ENCODE data around the gene SCFD2.
"Not testable (repeated sequence)": the region's sequence is repeated elsewhere in the genome, so short reads cannot be mapped to it uniquely, and the experiment has no call there.

SCFD2 gene

DNA sequence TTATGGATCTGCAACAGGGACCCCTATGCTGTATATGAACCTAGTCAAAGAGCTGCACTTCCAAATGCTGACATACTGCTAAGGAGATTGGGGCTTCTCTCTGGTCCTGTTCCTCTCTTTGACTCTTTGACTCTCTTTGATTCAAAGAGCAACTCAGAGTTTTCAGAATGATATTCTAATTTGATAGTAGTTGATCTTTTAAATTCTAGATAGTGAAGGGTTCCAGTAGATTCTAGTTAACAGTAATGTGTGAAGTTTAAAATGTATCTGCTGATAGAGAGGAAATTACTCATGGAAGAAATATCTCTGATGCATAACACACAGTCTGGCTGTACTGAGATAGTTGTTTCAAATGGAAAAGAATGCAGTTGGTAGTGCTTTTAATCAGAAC is 264.7 kb downstream of the SCFD2 start:
- DNase-seq (ENCODE audit: low spot score), result no peak

DNA sequence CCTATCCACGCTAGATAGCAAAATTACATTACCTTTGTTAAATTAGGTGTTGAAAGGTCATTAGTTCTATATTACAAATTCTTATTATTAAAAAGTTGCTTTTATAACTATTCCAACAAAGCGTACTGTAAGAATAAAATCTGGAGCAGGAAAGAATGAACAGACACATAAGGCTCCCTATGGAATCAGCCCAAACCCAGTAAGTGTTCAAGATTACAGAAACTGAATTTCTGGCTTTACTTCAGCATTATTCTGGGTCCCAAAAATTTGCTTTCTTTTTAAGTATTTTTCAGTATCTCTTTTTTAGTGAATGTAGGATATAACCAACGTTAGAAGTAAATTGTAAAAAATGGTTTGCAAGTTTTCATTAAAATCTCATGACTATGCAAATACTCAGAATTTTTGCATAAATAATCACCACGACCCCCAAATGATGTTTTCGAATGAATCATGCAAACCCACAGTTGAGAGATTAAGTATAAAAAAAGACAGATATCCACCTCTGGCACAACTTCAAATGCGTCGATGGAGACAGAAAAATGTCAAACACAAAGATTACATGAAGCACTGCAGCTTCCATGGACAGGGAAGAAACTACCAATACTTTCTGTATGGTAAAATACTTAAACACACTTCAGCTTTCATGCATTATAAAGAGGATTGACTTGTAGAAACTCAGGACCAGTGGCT is 265.2 kb downstream of the SCFD2 start:
- DNase-seq (ENCODE audit: low spot score), result no peak

DNA sequence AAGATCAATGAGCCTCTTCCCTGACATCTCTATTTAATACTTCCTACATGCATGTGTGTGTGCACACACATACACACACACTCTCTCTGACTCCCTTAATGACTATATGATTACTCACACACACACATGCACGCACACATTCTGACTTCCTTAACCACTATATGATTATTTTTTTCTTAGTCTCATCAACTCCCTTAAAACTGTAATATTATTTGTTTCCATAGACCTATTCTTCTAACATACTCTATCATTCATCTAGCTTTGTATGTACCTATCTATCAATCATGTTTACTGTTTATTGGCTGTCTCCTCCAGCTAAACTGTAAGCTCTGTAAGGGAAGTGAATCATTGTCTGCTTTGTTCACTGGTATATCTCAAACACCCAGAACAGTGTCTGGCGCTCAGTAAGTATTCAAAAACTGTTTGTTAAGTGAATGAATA is 267.2 kb downstream of the SCFD2 start:
- no peak for DNase-seq (ENCODE audit: low spot score)

DNA sequence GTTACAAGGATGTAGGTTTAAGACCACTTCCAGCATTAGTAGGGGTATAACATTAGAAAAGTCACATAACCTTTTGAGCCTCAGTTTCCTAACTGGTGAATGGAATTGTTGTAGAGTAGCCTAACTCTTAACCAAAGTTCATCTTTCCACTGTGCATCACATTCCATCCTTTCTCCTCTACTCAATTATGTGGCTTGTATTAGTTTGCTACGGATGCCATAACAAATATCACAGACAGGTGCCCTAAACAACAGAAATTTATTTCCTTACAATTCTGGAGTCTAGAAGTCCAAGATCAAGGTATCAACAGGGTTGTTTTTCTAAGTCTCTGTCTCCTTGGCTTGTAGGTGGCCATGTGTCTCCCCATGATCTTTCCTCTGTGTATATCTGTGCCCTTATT is 271.8 kb downstream of the SCFD2 start:
- no peak for DNase-seq (ENCODE audit: low spot score)

DNA sequence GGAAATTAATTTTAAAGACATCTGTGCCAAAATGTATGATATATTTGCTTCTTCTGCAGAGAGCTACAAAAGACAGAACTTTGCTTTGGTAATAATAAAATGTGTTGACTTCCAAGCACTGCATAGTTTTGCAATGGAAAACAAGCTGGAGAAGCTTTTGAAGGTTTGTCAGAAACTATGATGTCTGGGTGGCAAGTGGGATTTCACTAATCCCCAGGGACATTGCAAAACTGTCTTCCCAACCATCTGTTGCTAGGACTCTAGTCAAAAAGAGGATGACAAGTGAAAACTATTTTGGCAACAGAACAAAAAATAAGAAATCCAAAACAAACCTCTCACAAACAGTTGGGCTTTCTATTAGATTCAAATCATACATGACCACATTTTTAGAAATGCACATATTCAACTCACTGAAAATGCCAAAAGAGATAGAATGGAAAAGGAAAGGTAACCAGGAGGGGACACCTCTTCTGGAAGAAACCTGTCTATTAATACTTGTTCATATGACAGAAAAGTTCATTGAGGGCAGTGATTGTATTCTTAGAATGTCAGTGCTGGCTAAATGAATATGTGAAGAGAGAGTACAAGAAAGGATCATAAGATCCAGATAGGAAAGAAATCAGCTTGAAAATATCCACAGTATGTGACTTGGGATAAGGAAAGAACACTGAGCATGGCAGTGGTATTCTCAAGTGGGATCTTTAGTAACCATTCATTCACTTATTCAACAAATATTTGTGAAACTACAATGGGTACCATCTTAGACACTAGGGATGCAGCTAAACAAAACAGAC is 275.7 kb downstream of the SCFD2 start:
- DNase-seq (ENCODE audit: low spot score), result no peak

DNA sequence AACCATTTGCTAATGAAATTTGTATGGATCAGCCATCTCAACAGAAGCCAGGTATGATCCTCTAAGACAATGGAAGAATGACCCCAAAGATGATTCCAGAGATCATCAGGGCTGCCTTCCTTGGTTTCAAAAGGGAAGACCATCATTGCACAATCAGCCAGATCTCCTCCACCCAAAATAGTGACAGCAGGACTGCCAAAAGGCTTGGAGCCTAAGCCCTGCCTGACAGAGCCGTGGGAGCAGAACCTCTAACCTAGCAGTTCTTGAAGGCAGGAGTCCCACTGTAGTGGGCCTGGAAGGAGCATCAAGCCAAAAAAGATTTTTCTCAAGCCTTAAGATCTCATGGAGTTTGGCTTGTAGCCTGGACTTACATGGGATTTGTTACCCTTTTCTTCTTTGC is 277.7 kb downstream of the SCFD2 start:
- DNase-seq (ENCODE audit: low spot score), result no peak

DNA sequence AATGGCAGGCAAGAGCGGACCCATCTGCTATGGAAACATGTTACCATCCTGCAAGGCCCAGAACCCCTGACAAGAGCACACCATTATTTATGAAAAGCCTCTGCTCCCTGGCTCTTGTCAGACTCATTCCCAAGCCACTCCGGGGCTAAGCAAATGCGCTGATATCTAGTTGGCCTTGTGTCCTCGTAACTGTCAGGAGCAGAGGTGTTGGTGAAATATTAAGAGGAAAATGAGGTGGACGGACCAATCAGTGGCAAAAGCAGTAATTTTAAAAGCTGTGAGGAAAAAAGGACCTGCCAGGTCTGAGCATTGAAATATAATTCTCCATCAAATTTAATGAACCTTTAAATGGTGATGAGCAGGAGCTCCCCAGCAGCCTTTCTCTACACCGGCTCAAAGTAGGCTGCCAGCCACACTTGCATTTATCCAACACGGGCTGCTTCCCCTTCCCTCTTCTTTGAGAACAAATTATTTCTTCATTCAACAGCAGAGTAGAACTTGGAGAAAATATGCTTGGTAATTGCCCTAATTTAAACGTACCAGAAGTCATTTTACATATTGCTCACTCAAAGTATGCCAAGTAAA is 289.4 kb downstream of the SCFD2 start:
- no peak for DNase-seq (ENCODE audit: low spot score)

DNA sequence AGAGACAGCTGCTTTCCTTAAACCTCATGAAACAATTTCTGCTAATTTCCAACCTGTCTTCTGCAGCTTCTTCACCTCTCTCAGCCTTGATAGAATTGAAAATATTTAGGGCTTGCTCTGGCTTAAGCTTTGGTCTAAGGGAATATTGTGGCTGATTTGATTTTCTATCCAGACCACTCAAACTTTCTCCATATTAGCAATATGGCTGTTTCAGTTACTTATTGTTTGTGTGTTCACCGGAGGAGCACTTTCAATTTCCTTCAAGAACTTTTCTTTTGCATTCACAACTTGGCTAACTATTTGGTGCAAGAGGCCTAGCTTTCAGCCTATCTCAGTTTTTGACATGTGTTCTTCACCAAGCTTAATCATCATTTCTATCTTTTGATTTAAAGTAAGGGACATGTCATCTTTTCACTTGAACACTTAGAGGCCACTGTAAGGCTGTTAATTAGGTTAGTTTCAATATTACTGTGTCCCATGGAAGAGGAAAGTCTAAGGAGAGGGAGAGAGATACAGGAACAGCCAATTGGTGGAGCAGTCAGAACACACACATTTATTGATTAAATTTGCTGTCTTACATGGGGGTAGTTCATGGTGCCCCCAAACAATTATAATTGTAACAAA is 290.6 kb downstream of the SCFD2 start:
- no peak for DNase-seq (ENCODE audit: low spot score)

DNA sequence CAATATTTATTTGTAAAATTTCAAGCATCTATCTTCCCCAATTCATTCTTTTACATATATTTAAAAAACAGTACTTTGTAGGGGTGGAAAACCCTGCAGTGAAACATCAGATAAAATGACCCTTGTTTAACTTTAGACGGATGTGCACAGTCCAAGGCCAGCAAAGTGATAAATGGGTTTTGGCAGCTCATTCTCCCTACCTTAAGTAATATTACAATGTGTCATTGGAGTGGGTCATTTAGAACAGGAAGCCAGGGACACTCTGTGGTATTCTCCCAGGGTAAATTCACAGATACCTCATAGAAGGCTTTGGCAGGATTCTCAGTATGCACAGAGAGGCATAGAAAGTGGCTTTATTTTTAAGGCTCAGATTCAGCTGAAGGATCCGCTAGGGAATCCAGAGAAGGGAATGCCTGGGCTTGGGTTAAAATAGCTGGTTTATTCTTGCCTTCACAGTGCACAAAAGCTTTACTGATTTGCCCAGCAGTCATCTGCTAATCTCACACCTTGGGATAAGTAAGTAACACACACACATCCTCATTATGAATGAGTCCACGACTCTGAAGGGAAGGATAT is 297.0 kb downstream of the SCFD2 start:
- DNase-seq (ENCODE audit: low spot score), result no peak

DNA sequence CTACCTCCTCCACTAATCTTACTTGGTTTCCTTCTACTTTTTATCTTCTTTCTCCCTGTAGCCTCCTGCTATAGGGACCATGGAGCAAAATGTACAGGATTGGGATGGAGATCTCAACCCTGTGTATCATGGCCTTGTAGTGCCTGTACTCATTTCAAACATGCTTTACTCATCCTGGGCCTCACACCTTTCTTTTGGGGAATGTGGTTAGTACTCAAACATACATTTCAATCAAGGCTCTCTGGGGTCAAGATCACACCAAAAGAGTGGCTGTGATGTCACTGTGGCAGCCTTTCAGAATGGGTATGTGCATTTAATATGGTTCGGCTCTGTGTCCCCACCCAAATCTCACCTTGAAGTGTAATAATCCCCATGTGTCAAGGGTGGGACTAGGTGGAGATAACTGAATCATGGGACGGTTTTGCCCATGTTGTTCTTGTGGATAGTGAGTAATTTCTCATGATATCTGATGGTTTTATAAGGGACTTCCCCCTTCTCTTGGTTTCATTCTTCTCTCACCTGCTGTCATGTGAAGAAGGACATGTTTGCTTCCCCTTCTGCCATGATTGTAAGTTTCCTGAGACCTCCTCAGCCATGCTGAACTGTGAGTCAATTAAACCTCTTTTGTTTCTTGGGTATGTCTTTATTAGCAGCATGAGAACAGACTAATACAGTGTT is 298.6 kb downstream of the SCFD2 start:
- DNase-seq (ENCODE audit: low spot score), result no peak

DNA sequence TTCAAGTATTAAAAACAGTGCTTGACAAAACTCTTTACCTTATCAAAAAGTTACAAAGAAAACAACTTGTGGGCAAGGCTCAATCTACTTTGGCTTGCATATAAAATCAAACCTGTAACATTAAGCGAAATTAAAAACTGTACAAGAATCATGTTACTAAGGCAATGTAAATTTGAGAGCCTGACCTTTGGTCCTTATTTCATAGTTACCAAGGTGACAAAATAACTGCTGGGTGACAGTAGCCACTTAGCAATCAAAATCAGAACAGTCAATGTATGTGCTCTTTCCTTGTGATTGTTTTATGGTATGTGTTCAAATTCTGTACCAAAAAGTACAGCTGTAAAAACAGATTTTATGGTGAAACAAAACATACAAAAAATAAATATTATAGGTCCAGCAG is 299.7 kb downstream of the SCFD2 start:
- no peak for DNase-seq (ENCODE audit: low spot score)

DNA sequence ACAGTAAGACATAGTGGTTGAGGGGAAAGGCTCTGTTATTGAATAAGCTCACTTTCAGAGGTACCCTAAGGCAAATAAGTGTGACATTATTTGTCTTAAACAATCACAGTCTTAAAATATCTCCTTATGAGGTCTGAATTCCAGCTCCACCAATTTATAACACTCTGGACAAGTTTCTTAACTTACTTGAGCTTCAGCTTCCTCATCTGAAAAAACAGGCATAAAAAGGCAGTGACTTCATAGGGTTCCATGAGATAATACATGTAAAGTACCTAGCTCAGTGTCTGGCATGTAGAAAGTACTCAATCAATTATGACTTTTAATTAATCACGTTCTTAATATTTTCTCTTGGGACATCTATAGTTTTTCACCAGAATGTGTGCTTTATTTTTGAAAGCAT is 301.3 kb downstream of the SCFD2 start:
- DNase-seq (ENCODE audit: low spot score), result no peak

DNA sequence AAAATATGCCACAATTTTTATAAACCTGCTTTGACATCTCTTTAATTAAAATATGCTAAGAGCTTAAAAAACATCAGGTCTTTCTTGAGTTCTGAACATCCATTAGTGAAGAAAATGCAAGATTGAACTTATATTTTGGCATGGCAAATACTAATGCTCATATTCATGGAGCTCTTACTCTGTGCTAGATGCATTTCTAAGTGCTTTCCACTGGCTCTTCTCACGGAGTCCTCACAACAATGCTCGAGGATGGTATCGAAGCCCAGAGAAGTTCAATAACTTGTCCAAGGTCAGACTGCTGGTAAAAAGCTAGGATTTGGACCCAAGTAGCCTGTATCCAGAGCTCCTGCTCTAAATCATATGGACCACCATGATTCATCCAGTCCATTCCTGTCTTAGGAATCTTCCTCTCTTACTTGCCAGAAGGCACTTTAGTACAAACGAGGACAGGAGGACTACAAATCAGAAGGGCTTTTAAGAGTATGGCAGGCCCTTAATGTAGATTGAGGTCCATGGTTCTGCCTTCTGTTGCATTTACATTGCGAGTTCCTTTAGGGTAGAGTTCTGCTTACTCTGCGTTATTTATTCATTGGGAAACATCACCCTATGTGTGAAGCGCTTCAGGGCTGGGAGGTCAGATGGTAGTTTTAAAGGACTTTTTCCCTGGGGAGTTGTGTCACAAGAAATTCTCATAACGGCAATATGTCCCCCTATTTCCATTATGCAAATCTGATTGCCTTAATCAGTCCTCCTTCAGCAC is 304.6 kb downstream of the SCFD2 start:
- no peak for DNase-seq (ENCODE audit: low spot score)

DNA sequence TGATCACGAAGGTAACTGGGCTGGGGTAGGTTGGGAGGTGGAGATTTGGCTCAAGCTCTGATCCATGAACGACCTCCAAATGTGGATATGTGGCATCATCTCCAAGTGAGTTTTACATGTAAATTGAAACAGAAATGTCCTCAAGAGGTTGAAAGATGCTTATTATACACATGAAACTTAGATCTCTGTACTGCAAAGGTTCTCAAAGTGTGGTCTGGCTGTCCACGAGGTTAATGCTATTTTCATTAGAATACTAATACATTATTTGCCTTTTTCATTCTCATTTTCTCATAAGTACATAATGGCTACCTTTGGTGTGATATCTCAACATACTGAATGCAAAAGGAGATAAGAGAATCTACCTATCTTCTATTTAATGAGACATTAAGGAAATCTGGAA is 305.6 kb downstream of the SCFD2 start:
- DNase-seq (ENCODE audit: low spot score), result no peak

DNA sequence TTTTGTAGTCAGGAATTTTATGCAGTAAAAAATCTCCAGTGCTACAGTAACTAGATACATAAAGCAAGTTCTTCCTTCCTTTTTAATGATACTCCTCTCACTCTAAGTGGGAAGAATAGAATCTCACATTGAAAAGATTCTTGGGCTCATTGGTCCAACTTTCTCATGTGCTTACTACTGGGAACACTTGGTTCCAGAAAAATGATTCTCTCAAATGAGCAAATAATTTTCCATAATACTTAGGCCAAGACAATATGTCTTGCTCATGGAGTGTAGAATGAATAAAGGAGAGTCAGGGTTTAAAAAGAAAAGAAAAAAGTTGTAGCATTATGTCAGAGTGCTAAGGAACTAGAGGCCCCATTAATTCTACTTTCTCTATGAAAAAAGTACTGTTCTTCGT is 306.0 kb downstream of the SCFD2 start:
- DNase-seq (ENCODE audit: low spot score), result no peak

DNA sequence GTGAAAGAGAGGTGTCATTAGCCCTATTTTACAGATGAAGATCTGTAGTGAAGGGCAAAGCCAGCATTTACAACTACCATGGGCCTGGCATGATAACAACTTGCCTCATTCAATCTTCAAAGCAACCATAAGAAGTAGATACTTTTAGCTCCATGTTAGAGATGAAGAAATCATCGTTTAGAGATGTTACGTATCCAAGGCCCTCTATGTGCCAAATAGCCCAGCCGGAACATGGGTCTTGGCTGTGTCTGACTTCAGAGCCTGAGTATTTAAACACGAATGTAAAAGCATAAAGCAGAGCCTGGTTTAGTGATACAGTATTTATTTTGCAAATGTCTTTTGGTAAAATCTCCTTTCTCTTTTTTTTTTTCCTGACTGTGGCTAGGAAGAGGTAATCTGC is 306.6 kb downstream of the SCFD2 start:
- no peak for DNase-seq (ENCODE audit: low spot score)

DNA sequence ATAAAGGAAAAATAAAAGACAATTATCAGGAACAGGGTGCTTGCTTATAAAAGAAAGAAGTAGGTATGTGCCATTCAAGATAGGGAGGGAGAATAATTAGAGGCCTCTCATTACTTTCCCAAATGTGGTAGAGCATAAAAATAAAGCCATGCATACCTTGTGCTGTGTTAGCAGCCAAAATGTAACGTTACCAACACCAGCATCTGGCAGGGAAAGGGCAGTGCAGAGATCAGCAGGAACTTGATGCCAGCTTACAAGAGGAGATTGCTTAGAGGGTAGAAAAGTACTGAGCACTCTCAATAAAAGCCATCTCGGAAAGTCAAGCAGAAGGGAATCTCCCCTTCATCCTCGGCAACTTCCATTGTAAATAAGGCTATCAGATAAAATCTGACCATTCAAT is 308.2 kb downstream of the SCFD2 start:
- no peak for DNase-seq (ENCODE audit: low spot score)

DNA sequence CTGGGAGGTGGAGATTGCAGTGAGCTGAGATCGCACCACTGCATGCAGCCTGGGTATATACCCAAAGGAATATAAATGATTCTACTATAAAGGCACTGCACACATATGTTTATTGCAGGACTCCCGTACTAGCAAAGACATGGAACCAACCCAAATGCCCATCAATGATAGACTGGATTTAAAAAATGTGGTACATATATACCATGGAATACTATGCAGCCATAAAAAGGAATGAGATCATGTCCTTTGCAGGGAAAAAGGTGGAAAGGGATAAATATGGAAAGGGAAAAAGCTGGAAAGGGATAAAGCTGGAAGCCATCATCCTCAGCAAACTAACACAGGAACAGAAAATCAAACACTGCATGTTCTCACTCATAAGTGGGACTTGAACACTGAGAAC is 308.8 kb downstream of the SCFD2 start:
- DNase-seq (ENCODE audit: low spot score), result not testable (repeated sequence)

DNA sequence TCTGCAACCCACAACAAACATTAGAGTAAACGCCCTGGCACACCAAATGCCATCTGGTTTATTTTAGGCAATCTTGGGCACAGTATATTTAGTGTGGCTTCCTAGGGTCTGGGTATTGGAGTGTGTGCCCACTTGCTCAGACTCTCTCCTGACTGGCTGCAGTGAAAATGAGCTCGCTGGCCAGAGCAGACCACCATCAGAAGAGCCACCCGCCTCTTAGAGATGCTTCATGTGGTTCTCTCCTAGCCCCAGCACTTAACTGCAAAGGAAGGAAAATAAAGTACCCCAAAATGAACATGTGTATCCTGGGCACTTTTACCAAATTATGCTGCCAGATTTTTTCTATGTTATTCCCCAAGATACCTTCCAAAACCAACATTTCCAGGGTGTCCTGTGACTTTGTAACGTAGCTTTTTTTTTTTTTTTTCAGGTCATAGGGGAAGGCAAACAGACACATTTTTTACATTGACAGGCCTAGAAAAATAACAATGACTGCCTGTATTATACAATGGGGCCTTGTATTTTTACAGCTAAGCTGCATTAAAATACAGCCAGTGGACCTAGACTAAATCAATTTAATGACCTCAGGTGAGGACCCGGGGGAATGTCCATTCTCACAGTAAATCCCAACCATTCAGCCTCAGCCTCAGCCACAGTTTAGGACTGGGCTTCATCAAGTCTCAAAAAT is 310.0 kb downstream of the SCFD2 start:
- no peak for DNase-seq (ENCODE audit: low spot score)

DNA sequence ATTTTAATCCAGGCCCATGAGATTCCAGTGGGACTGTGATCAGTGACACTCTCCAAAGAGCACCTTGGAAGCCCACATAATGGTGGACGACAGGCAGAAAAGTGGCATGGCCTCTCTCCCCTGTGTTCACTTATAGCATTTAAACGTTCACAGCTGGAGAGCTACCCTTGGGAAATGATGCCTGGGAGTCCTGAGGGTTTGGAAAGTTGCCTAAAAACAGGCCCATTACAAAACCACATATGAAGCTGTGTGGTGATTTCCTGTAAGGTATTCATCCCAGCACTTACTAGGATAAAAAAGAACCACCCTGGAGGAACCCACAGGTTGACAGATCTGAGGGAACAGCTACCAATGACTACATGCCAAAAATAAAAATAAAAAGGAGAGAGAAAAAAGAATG is 310.6 kb downstream of the SCFD2 start:
- DNase-seq (ENCODE audit: low spot score), result no peak

DNA sequence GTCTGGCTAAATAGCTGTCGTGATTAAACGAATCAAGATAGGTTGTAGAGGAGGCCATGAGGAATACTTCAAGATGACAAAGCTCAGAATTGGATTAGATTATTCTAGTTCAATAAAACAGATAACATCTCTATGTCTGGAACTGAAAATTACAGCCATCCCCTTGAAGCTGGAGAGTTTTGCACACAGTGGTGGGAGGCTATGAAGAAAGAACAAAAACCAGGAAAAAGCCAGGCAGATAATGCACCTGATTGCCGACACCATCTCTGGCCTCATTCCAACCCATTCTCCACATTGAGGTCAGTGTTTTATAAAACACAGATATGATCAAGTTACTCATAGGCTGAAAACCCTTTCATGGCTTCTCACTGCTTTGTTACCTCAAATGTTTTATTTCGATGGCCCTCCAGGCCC is 315.5 kb downstream of the SCFD2 start:
- no peak for DNase-seq (ENCODE audit: low spot score)

Data from putamen (tissue), 1 donor.